ENCODE data around the gene HPF1. TPM values are rescaled to one million over a fixed set of nuclear protein-coding genes. Genes with fewer than 3 reads are reported as not detected.

Gene HPF1
- total and polyA plus RNA-seq, 2 of the 13 experiments (the other 11 are each of a cell fraction or from before 2014, with no cell fraction given), result 5.1 to 14.8 TPM

- POLR2A ChIA-PET, result no interaction called here
- CTCF ChIA-PET (ENCODE audit: low intra/inter-chr PET ratio, low total read pairs), result no interaction called here
- in situ Hi-C loops (cut with HindIII; ENCODE audit: extremely low pct_ligation_motif_present, low pct_unique_long_range_greater_than_20kb), result no loop called here
Observed at GRCh38 chr4:169766741-169767140, 9.0 kb upstream of the HPF1 start.

GRCh38 chr4:169765835-169766234 is 8.1 kb upstream of the HPF1 start:
- no peak overlapping the region for H2AFZ ChIP-seq (ENCODE audit: low read length)
- H3K4me2 ChIP-seq (ENCODE audit: low read depth, low read length), result no peak overlapping the region
- H3K9ac ChIP-seq (ENCODE audit: insufficient read depth, low read depth, low read length), result no peak overlapping the region
- H3K4me3 ChIP-seq (replicated peaks in 1 of 3; ENCODE audit: insufficient read depth in 1 of 3, low read depth in 2 of 3, low read length in 3 of 3), result no peak overlapping the region
- no peak for DNase-seq (ENCODE audit: low spot score)
- in situ Hi-C loops (cut with HindIII; ENCODE audit: extremely low pct_ligation_motif_present, low pct_unique_long_range_greater_than_20kb), result no loop called here
- no peaks in the 10 kb centered on the region; a peak in 1 of 5 replicates for H3K27me3 ChIP-seq (ENCODE audit: control insufficient read depth in 1 of 2, insufficient read depth in 2 of 2, low read length in 2 of 2)
- ChIA-PET CTCF (ENCODE audit: low intra/inter-chr PET ratio, low total read pairs) (no interaction called here), POLR2A (no interaction called here)
- no peaks in the 10 kb centered on the region for H3K36me3 ChIP-seq (replicated peaks in 1 of 2; ENCODE audit: control insufficient read depth in 1 of 2, insufficient read depth in 2 of 2, low read length in 2 of 2)
- ATAC-seq, result no peak
- no TSS peak for BruUV-seq (replicated peaks)
- 69% methylated on average over 2 of the region's 2 CpGs for WGBS (ENCODE audit: low lambda C conversion rate)
- H3K4me1 ChIP-seq (ENCODE audit: insufficient read depth, low read length), result peaks cover 10% of the 10 kb centered on the region
- no peaks in the 10 kb centered on the region for H3K9me3 ChIP-seq (ENCODE audit: low read length)
- FAIRE-seq, result no peak
- intact Hi-C loops (cut with micrococcal nuclease; ENCODE audit: unreplicated experiment), result no loop called here
- H3K79me2 ChIP-seq (ENCODE audit: insufficient read depth, low read length), result no peaks in the 10 kb centered on the region
- no peaks in the 10 kb centered on the region for H4K20me1 ChIP-seq (ENCODE audit: insufficient read depth, low read length)
- no peak overlapping the region for H3K27ac ChIP-seq (ENCODE audit: extremely low read length, insufficient read depth, low read length)
- TF ChIP-seq ZNF296 (CRISPR knock-in tag; conservative IDR thresholded peaks at IDR 0.05) (no peak), NFATC3 (CRISPR knock-in tag; IDR thresholded peaks at IDR 0.05) (no peak), ARNT (IDR thresholded peaks at IDR 0.05) (no peak), HIC2 (CRISPR knock-in tag; IDR thresholded peaks at IDR 0.05; ENCODE audit: low read depth) (no peak), NR0B2 (CRISPR knock-in tag; IDR thresholded peaks at IDR 0.05) (no peak), ZNF672 (CRISPR knock-in tag; IDR thresholded peaks at IDR 0.05) (no peak), KDM4B (CRISPR knock-in tag; IDR thresholded peaks at IDR 0.05) (no peak), HNF1B (CRISPR knock-in tag; IDR thresholded peaks at IDR 0.05) (no peak)

More at GRCh38 chr4:169766741-169767140, 9.0 kb upstream of the HPF1 start:
- no peak for TF ChIP-seq IKZF5 (CRISPR knock-in tag; IDR thresholded peaks at IDR 0.05)
- no peak for TF ChIP-seq PLSCR1 (CRISPR knock-in tag; IDR thresholded peaks at IDR 0.05; ENCODE audit: borderline replicate concordance)
- TF ChIP-seq ZNF234 (CRISPR knock-in tag; conservative IDR thresholded peaks at IDR 0.05), result no peak
- TF ChIP-seq PAWR (CRISPR knock-in tag; IDR thresholded peaks at IDR 0.05; ENCODE audit: borderline replicate concordance), result no peak
- no peak for TF ChIP-seq ZBTB7A (CRISPR knock-in tag; IDR thresholded peaks at IDR 0.05)
- no peak for TF ChIP-seq SNAPC2 (CRISPR knock-in tag; IDR thresholded peaks at IDR 0.05)
- Histone ChIP-seq H3K9ac (ENCODE audit: insufficient read depth, low read depth, low read length) (no peak overlapping the region), H3K27me3 (ENCODE audit: control insufficient read depth in 1 of 2, insufficient read depth in 2 of 2, low read length in 2 of 2) (no peaks in the 10 kb centered on the region; a peak in 1 of 5 replicates), H3K4me2 (ENCODE audit: low read depth, low read length) (no peak overlapping the region), H2AFZ (ENCODE audit: low read length) (no peak overlapping the region), H3K9me3 (ENCODE audit: low read length) (no peaks in the 10 kb centered on the region), H3K36me3 (replicated peaks in 1 of 2; ENCODE audit: control insufficient read depth in 1 of 2, insufficient read depth in 2 of 2, low read length in 2 of 2) (no peaks in the 10 kb centered on the region), H3K4me3 (replicated peaks in 1 of 3; ENCODE audit: insufficient read depth in 1 of 3, low read depth in 2 of 3, low read length in 3 of 3) (no peak overlapping the region), H3K27ac (ENCODE audit: extremely low read length, insufficient read depth, low read length) (no peak overlapping the region), H4K20me1 (ENCODE audit: insufficient read depth, low read length) (no peaks in the 10 kb centered on the region), H3K79me2 (ENCODE audit: insufficient read depth, low read length) (no peaks in the 10 kb centered on the region), H3K4me1 (ENCODE audit: insufficient read depth, low read length) (peaks cover 10% of the 10 kb centered on the region)
- WGBS (ENCODE audit: low lambda C conversion rate), result 55% methylated on average over 3 of the region's 3 CpGs
- no peak for ATAC-seq
- intact Hi-C loops (cut with micrococcal nuclease; ENCODE audit: unreplicated experiment), result no loop called here
- DNase-seq (ENCODE audit: low spot score), result no peak
- BruUV-seq (replicated peaks), result no TSS peak
- no peak for FAIRE-seq

Measured in HepG2 (cell line).